GM12873 (cell line): ENCODE data around the gene SDC1.

Experiments
- CTCF ChIP-seq: IDR thresholded peaks from 2 replicates; pipeline ENCODE4 v1.5.1; 2012; ENCODE audit warnings: low read depth, mild to moderate bottlenecking, moderate library complexity, low read length, control low read depth; ENCODE audit not compliant: insufficient read depth; ENCODE audit errors: missing control alignments

Gene SDC1

GRCh38 chr2:20214566-20215182, 10.3 kb downstream of the SDC1 start:
- TF ChIP-seq CTCF, result no peak

- TF ChIP-seq CTCF, result no peak
These were observed 11.0 kb downstream of the SDC1 start for GRCh38 chr2:20213651-20214565.

- no peak for TF ChIP-seq CTCF
These were observed 11.9 kb downstream of the SDC1 start for GRCh38 chr2:20212871-20213503.

- no peak for TF ChIP-seq CTCF
These were observed 12.5 kb downstream of the SDC1 start for GRCh38 chr2:20212459-20212870.

- no peak for TF ChIP-seq CTCF
These were observed 13.0 kb downstream of the SDC1 start for GRCh38 chr2:20211860-20212458.

- no peak for TF ChIP-seq CTCF
These were observed 13.5 kb downstream of the SDC1 start for GRCh38 chr2:20211420-20211819.

- TF ChIP-seq CTCF, result no peak
These were observed 14.5 kb downstream of the SDC1 start for GRCh38 chr2:20210462-20210861.
